ENCODE measurements around the gene ZBTB7C. TPM values are rescaled to one million over a fixed set of nuclear protein-coding genes. Genes with fewer than 3 reads are reported as not detected.

The ZBTB7C gene
- total and polyA plus RNA-seq, 10 of the 15 experiments (the other 5 are each of a cell fraction or from before 2014, with no cell fraction given), result under 0.01 to 0.08 (median 0.01) TPM; not detected in 7

- no peaks in the 10 kb centered on the region for H3K9me3 ChIP-seq (replicated peaks; ENCODE audit: control insufficient read depth, insufficient read depth, low read length)
- WGBS (ENCODE audit: insufficient coverage, insufficient replicate concordance, low lambda C conversion rate, missing lambda C conversion rate), result 6% methylated on average over 4 of the region's 4 CpGs
- in situ Hi-C loops (cut with MboI), result no loop called here
- TF ChIP-seq CREM (IDR thresholded peaks at IDR 0.05; ENCODE audit: low read depth), result no peak
- no peak for TF ChIP-seq MEF2B (IDR thresholded peaks at IDR 0.05; ENCODE audit: partially characterized antibody, poor library complexity, severe bottlenecking)
- TF ChIP-seq ZNF207 (IDR thresholded peaks at IDR 0.05; ENCODE audit: borderline replicate concordance), result no peak
- no peak for TF ChIP-seq HCFC1 (IDR thresholded peaks at IDR 0.05; ENCODE audit: low read length)
- TF ChIP-seq RAD21 (IDR thresholded peaks at IDR 0.05; ENCODE audit: insufficient read depth, low read depth, low read length), result no peak
- TF ChIP-seq KDM1A (IDR thresholded peaks at IDR 0.05; ENCODE audit: borderline replicate concordance), result no peak
- TF ChIP-seq MTA3 (IDR thresholded peaks at IDR 0.05; ENCODE audit: borderline replicate concordance, low read length), result no peak
- TF ChIP-seq BHLHE40 (IDR thresholded peaks at IDR 0.05; ENCODE audit: borderline replicate concordance in 1 of 2, low read depth in 2 of 2, low read length in 1 of 2), result no peak
- no peak for TF ChIP-seq ATF3 (IDR thresholded peaks at IDR 0.05; ENCODE audit: borderline replicate concordance, extremely low read depth, low read depth, low read length)
- no peak for TF ChIP-seq ATF2 (IDR thresholded peaks at IDR 0.05; ENCODE audit: low read length)
- TF ChIP-seq PBX3 (IDR thresholded peaks at IDR 0.05; ENCODE audit: insufficient replicate concordance, low read depth, low read length), result no peak
- TF ChIP-seq ASH2L (IDR thresholded peaks at IDR 0.05; ENCODE audit: borderline replicate concordance, low read depth), result no peak
- TF ChIP-seq NFXL1 (IDR thresholded peaks at IDR 0.05; ENCODE audit: borderline replicate concordance), result no peak
- TF ChIP-seq BCL3 (IDR thresholded peaks at IDR 0.05; ENCODE audit: borderline replicate concordance, insufficient read depth, low read depth, low read length, poor library complexity, severe bottlenecking), result no peak
- TF ChIP-seq MXI1 (IDR thresholded peaks at IDR 0.05; ENCODE audit: low read depth, low read length), result no peak
- TF ChIP-seq ELK1 (IDR thresholded peaks at IDR 0.05; ENCODE audit: low read depth, low read length), result no peak
- TF ChIP-seq POU2F2 (IDR thresholded peaks at IDR 0.05; ENCODE audit: borderline replicate concordance, low read depth, low read length), result no peak
Observed at GRCh38 chr18:48042431-48042830, 366.8 kb downstream of the ZBTB7C start.

More at GRCh38 chr18:48042431-48042830, 366.8 kb downstream of the ZBTB7C start:
- ATAC-seq (no peak), DNase-seq (ENCODE audit: low read depth, low spot score) (no peak), FAIRE-seq (no peak)
- ChIA-PET RAD21 (ENCODE audit: unreplicated experiment) (no interaction called here), CTCF (no interaction called here), POLR2A (no interaction called here), SMC1A (ENCODE audit: uncharacterized antibody, unreplicated experiment) (no interaction called here)
- Histone ChIP-seq H3K27me3 (replicated peaks in 1 of 2; ENCODE audit: control insufficient read depth in 2 of 2, insufficient read depth in 2 of 2, low read length in 1 of 2) (no peaks in the 10 kb centered on the region; a peak in 3 of 4 replicates), H3K36me3 (ENCODE audit: control insufficient read depth in 2 of 2, insufficient read depth in 2 of 2, low read length in 1 of 2) (no peaks in the 10 kb centered on the region), H3K4me2 (ENCODE audit: control insufficient read depth, insufficient read depth) (no peak overlapping the region), H3K9ac (ENCODE audit: control insufficient read depth, insufficient read depth, low read length) (no peak overlapping the region), H3K27ac (ENCODE audit: control insufficient read depth, insufficient read depth) (no peak overlapping the region), H3K4me1 (ENCODE audit: control insufficient read depth, insufficient read depth, low read length) (no peaks in the 10 kb centered on the region), H4K20me1 (ENCODE audit: control insufficient read depth, insufficient read depth) (no peaks in the 10 kb centered on the region), H3K4me3 (no peak overlapping the region), H3K79me2 (ENCODE audit: control insufficient read depth, insufficient read depth, low read length) (no peaks in the 10 kb centered on the region), H2AFZ (ENCODE audit: control insufficient read depth, low read depth, low read length) (no peak overlapping the region)
- intact Hi-C loops (cut with micrococcal nuclease; ENCODE audit: unreplicated experiment), result no loop called here
- no TSS peak for BruUV-seq (replicated peaks)

Data from GM12878 (cell line).